HG02642 (cell line): ENCODE data around the gene PIGC.

ENCODE experiments used
- ATAC-seq: cut with Tn5 transposase; IDR thresholded peaks from one replicate; pipeline ENCODE4 v1.9.1; 2021; ENCODE audit warnings: mild to moderate bottlenecking; ENCODE audit not compliant: unreplicated experiment, poor library complexity

PIGC gene

DNA sequence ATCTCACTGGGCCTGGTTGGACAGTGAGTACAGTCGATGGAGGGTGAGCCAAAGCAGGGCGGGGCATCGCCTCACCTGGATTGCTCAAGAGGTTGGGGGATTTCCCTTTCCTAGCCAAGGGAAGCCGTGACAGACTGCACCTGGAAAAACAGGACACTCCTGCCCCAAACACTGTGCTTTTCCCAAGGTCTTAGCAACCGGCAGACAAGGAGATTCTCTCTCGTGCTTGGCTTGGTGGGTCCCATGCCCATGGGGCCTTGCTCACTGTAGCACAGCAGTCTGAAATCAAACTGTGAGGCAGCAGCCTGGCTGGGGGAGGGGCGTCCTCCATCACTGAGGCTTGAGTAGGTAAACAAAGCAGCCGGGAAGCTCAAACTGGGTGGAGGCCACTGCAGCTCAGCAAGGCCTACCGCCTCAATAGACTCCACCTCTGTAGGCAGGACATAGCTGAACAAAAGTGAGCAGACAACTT, 12.1 kb downstream of the PIGC start:
- ATAC-seq: no peak

DNA sequence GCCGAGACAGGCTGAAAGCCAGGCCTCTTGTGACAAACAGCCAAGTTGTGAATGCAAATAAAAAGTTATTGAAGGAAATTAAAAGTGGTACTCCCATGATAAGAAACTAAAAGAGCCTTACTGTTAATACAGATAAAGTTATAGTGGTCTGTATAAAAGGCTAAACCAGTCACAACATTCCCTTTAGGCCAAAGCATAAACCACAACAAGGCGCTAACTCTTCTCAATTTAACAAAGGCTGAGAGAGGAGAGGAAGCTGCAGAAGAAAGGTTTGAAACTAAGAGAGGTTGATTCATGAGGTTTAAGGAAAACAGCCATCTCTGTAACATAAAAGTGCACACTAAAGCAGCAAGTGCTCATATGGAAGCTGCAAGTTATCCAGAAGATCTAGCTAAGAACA, 12.7 kb downstream of the PIGC start:
- ATAC-seq: no peak

DNA sequence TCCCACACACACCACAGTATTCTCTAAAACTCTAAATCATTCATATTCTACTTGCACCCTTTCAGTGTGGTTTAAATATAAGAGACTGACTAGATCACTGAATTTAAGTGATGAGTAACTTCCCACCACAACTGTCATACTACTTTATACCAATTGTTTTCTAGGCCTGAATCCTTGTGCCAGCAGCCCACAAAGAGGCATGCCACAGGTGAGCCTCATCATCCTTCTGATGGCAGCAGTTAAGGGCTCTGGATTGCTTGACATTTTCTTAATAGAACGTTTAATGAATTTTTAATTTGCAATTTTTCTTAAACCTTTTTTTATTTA, 13.8 kb downstream of the PIGC start:
- no peak for ATAC-seq

DNA sequence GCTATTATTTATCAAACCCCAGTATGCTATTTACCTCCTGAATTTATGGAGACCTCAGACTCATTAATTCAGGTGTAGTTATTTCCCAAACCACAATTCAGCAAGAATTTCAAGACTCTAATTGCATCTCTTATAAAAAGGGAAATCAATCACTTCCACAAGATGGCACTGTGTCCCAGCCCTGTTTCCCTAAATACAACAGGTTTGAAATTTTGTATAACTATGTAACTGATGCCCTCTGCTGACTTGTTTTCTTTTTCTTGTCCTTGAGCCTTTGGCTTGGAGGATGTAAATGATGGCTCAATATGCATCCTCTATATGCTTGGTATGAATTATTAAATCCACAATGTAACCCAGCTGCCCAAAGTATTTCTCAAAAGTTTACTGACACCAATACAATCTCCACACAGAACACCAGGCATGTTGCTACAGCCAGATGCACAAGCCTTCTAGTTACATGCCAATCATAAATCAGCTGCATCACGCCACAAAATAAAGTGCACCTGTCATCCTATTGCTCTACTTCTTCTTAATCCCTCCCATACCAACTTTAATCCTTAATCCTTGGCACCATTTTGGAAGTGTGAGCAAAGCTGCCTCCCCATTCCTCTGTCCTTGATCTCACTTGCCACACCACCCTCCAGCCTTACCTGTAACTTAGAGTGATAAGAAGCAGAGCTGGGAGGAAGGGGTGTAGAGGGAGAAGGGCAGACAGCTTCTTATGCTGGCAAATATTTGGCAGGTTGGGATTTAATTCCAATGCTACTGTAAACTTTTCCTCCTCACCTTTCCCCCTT, 14.3 kb downstream of the PIGC start:
- no peak for ATAC-seq

DNA sequence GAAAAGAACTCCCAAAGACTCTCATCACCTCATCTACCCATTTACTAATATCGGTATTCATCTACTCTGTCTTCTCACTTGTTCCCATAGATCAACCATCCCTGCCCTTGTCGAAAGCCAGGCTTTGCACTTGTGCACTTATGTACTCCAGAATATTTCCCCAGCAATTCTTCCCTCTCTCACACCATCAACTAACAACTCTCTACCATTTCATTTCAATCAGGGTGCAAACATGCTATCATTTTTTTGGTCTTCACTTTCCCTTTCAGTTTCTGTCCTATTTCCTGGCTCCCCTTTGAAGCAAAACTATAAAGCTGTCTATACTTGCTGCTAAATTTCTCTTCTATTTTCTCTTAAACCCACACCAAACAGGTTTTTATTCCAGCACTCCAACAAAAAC, 16.7 kb downstream of the PIGC start:
- no peak for ATAC-seq

DNA sequence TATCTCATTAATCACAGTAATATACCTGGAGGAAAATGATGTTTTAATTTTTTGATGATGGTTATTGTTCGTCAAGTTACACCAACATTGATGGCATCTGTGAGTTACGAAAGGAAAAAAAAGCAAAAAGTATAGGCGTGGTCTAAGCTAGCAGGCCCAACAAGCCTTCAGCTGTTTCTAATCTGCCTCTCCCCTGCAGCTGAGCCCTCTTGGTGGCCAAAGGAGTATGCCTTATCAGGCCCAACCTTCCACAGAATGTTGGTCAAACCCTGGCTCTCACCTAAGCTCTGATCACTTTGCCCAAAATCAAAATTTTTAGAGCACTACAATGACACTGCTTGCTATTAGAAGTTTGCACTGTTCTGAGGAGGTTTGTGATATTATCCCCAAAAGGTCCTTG, 18.5 kb downstream of the PIGC start:
- no peak for ATAC-seq

DNA sequence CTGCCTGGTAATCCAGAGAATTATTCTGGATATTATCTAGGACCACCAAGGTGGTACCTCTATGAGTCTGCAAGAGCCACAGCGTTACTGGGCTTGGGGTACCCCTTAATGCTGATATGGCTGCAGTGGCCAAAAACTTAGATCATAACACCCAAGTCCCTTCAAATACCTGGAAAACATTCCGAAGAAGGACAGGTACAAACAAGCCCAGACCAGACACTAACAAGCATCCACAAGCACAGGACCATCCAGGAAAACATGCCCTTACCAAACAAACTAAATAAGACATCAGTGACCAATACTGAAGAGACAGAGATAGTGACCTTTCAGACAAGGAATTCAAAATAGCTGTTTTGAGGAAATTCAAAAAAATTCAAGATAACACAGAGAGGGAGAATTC, 20.5 kb downstream of the PIGC start:
- ATAC-seq: no peak

DNA sequence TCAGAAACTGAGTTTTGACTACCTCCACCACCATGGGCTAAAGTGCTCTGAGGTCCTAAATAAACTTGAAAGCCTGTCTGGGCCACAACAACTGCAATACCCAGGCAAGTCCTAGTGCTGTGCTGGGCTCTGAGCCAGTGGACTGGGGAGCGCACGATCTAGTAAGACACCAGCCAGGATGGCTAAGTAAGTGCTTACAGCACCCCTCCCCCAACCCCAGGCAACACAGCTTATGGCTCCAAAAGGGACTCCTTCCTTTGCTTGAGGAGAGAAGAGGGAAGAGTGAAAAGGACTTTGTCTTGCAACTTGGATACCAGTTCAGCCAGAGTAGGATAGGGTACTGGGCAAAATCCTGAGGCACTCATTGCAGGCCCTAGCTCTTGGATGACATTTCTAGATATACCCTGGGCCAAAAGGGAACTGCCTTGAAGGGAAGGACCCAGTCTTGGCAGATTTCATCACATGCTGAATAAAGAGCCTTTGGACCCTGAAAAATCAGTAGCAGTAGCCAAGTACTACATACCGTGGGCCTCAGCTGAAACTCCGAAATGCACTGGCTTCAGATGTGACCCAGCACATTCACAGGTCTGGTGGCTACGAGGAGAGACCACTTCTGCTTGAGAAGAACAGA, 21.8 kb downstream of the PIGC start:
- no peak for ATAC-seq

DNA sequence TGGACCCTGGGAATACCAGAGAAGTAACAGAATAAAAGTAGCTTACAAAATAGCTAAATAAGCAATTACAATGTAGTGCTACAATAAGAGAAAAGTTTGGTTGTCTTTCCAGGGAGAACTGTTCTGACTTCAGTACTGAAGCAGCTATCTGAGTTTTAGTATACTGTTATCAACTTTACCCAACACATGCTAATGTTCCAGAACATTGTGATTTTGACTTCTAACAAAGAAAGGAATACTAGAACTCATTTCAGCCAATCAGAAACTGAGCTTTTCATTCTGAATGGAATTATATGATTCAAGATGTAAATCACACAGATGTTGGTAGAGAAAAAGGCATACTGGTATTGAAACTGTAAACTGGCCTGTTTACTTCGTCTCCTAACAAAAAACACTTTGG, 23.5 kb downstream of the PIGC start, which contains the start of gene C1orf105:
C1orf105 (plus strand) TSS at position 301 of the 400 bp plus-strand sequence. CDS start 201 bp downstream, outside the sequence.
- ATAC-seq: no peak

DNA sequence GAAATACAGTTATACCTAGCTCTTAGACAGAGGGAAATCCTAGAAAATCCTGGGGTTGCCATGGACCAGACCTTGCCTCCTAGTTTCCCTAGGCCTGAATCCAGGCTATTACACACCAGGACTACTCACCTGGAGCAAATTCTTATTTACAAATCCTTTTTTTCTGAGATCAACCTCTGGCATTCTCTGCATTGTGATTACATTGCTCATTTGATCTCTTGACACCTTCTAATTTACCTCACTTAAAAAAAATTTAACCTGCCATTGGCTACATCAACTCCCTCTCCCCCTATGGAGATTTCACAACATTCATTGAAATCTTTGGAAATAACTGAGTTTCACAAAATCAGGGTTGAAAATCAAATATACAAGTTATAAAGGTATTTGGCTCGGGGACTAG, 26.3 kb downstream of the PIGC start:
- ATAC-seq: no peak

DNA sequence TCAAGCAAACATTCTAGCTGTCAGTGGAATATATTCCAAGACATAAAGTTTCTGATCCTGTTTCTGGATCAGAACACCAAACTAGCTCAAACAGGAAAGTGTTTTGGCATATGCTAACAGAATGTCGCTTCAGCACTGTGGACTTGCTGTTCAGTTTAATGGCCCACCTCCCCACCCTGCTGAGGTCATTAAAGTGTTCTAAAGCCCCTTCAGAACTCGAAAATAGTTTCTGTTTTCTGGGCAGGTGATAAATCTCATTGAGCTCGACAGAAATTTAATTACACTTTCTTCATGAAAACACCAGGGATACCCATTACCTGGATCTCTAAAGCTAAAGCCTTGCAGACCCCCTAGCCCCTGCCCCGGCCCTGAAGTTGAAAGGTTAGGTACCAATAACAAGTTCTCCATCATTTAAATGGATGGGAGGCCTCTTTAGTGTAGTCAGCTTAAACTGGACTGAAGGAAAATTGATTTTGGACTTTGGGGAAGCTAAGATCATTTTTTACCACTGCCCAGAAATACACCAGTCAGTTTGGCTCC, 27.3 kb downstream of the PIGC start:
- ATAC-seq: no peak

DNA sequence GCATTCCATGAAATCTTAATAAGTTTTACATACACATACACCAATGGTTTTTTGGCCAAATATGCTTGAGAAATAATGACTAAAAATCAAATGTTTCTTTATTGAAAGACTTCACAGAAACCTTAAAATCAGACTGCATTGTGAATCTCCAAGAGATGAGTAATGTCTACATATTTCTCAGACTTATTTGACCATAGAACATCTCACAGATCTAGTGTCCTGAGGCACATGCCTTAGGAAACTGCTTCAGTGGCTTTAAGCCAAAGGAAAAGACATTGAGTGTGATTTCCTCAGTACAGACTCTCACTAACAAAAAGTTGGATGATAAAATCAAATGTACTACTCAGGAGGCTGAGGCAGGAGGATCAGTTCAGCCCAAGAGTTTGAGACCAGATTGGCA, 29.5 kb downstream of the PIGC start:
- ATAC-seq: no peak

DNA sequence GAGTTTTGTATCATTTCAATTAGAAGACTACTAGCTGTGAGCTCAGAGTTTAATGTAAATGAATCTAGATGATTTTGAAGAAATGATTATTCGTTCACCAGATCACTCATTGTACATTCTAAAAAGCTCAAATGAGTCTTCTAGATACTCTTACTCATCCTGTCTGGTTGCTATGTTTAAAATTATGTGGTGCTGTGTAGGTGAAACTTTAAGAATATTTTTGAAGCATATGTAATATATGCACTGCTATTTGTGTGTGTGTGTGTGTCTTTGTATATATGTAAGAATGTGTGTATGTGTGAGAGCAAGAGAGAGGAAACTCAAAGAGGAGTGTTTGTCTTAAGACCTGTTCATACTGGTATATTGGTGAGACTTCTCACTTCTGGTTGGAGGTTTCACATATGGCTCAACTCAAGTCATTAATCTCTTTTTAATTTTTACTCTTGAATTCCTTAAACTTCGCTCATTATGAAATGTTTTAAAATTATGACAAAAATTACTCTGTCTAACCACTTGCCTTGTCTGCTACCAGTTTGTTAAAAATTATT, 32.0 kb downstream of the PIGC start:
- ATAC-seq: no peak

DNA sequence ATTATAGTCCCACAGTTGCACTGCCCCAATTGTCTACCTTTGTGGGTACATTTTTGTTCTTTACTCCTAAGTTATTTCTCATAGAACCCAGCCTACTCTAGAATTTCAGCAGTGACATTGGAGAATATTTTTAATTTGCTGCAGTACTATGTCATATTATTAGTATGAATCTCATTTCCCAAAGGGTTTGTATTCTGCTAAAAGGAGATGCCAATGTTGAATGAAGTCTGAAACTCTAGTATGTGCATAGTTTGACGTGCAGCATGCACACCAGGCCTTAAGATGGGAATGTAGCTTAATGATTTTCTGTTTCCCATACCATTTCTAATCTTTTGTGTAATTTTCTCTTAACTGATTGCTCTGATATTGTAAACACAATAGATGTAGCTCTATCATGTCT, 33.8 kb downstream of the PIGC start:
- no peak for ATAC-seq

DNA sequence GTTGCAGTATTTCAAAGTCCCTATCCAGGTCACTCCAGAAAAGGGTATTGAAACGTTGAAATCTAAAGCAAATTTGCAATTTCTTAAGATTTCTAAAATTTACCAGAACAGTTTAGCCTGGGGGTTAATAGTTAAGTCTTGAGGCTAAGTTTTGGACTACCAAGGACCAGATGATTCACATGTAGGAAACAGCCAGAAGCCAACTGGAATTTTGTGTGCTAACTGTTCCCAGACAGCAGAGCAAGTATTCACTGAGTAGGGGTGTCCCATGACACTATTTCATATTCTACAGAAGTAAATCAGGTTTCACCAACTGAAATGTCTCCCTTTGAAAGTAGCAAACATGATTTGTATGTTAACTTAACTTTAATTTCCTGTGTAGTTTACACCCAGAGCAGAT, 34.9 kb downstream of the PIGC start:
- no peak for ATAC-seq

DNA sequence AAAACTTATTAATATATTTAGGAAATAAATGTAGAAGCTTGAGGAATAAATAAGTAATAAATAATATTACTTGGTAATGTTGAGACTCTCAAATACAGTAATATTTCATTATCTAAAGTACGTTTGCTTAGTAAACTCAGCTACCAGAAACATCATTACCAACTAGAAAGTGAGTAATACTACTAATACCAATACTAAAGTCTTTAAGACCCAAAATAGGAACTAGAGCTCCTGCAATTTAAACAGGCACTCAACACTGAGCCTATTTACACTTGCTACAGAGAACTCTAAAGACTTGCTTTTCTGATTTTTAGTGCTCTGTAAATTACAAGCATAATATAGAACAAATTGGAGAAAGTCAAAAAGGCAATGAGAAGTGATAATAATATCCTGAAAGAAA, 36.9 kb downstream of the PIGC start:
- ATAC-seq: no peak

DNA sequence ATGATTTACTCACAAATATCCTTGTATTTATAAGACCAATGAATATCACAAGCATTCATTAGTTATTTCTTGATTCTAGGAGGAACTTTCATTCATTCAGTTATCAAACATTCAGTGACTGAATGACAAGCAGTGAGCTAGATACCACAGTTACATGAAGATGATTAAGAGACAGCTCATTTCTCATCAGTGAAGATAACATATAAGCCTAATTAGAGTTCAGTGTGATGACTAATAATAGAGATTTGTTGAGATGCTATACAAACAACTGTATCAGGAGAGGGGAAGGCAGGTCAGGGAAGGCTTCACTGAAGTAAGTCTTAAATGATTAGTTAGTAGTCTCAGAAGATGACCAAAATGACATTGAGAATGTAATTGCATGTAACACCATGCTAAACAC, 38.0 kb downstream of the PIGC start:
- ATAC-seq: no peak

DNA sequence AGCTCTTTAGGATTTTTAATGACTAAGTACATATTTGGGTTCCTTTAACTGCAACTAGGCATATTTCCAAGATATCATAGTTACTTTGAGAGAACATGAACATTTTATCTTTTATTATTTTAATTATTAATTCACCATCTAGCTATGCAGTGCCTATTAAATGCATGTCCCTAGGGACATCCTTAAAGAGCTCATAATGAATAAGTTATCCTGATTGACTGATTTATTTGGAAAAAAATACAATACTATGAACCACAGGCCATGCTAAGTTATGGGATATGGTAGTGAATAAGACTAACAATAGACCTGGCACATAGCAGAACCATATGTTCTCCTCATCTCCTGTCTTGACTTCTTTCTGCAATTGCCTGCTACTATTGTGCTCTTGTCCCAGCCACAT, 39.7 kb downstream of the PIGC start:
- no peak for ATAC-seq

DNA sequence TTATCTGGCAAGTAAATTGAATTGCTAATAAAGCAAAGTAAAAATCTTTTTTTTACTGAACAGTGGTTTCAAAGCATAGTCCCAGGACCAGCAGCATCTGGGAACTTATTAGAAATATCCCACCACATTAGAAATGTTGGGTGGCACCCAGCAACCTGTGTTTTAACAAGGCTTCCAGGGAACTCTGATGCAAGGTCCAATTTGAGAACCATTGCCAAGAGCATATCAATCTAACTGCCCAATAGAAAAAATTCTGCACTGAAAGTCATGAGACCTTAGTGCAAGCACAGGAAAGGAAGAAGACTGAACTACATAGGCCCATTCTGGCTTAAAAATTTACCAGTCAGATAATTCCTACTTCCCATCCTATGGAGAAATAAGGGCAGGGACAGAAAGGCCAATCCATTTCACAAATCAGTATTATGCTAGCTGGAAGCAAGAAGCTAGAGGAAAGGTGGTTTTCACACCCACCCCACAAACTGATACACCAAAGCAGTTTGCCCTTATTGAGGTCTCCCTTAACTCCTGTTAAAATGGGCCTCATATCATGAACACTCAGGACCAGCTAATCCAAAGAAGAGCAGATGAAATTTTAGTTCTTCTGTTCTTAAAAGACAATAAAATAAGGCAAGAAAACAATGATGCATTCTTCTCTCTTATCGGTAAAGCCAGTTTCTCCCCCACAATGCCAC, 40.8 kb downstream of the PIGC start:
- no peak for ATAC-seq

DNA sequence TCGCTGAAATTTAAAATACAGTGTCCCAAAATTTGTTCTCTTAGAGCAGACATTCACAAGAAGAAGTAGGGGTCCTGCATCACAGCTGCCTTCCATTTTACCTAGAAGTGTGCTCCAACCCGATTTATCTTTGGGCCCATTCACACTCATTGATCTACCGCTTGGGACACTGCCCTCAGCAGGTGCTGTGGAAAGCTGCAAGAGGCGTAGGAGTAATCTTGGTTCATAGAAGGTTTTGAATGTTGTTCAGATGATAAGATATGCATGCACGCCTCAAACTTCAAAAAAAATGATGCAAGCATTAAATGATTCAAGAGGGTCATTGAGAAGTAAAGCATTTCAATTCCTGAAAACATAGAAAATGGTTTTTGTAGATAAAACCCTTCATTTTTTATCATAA, 42.0 kb downstream of the PIGC start:
- no peak for ATAC-seq

DNA sequence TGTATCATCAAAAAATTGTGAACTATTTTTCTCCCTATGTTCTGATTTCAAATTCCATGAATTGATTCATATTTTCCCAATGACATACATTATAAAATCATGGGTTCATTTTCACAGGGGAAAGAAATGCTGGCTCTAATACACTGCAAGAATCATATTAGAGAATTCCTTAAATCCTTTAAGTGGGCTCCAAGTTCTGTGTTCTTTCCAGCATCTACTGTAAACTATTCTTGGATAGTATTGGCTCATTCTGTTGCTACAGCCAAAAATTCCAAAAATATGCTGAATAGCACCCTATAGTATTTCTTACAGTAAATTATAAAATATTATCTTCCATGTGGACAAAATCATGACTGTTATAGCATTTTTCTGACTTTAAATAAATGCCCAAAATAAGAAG, 42.4 kb downstream of the PIGC start:
- no peak for ATAC-seq
